ENCODE results near the gene B4GALNT2.
"Not testable (repeated sequence)": the region's sequence is repeated elsewhere in the genome, so short reads cannot be mapped to it uniquely, and the experiment has no call there.

B4GALNT2 gene

DNA sequence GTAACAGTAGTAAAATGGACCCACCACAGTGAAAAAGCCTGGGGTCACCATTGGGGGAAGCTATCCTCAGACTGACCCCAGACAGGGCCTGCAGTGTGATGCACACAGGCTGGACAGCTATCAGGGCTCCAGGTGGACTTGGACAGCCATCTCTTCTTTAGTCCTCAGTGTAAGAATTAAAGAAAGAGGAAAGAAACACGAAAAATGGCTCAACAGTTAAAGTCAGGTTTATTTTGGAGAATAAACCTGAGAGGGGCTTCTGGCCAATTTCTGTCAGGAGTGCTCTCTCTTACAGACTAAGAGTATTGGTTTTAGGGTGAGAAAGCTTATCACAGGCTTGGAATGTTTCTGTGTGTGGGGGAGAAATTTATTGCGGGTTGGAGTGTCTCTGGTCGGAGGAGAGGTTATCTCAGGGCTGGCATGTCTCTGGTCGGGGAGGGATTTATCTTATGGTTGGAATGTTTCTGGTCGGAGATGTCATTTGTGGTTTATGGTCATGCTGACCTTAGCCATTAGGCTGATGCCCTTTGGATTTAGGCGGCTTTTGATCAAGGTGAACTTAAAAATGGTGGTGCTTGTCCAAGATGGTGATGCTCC is 10.8 kb upstream of the B4GALNT2 start:
- DNase-seq, result no peak

DNA sequence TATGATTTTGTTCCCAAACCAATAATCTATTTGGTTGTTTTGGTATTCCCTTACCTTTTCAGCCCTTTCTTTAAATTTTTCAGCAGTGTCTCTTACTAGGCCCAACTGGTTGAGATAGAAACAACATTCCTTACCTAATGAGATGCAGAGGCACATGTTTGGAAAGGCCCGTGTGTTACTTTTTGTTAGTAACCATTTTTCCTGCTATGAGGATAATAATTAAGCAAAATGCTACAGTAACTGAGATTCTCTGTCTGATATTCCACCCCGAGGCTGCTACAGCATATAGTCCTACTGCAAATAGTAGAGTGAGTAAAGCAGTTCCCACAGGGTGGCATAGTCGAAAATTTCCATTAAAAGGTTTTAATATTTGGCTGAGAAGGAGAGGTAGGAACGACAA is 10.0 kb upstream of the B4GALNT2 start:
- no peak for DNase-seq

DNA sequence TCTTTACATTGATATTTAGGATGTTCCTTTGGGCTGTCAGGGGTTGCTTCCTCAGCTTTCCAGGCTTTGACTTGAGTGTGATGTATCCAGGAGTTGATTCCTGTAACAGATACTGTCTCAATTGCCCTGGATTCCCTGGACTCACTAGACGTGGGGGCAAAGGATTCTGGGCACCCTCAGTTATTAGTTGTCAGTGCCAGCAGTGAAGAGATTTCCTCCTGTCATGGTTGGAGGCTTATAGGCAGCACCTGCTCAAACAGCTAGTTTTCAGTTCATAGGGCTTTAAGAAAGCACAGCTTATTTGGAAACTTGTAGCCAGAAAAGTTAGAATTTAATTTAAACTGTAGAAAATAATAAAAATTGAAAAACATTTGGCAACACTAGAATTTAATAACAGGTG is 9.5 kb upstream of the B4GALNT2 start:
- no peak for DNase-seq

DNA sequence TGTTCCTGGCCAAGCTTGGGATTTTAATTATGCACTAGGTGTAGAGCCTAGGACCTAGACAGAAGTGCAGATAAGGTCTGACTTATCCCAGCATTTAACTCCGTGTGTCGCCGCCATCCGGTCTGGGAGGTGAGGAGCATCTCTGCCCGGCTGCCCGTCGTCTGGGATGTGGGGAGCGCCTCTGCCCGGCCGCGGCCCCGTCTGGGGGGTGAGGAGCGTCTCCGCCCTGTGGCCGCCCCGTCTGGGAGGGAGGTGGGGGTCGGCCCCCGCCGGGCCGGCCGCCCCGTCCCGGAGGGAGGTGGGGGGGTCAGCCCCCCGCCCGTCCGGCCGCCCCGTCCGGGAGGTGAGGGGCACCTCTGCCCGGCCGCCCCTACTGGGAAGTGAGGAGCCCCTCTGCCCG is 7.1 kb upstream of the B4GALNT2 start:
- DNase-seq, result no peak

DNA sequence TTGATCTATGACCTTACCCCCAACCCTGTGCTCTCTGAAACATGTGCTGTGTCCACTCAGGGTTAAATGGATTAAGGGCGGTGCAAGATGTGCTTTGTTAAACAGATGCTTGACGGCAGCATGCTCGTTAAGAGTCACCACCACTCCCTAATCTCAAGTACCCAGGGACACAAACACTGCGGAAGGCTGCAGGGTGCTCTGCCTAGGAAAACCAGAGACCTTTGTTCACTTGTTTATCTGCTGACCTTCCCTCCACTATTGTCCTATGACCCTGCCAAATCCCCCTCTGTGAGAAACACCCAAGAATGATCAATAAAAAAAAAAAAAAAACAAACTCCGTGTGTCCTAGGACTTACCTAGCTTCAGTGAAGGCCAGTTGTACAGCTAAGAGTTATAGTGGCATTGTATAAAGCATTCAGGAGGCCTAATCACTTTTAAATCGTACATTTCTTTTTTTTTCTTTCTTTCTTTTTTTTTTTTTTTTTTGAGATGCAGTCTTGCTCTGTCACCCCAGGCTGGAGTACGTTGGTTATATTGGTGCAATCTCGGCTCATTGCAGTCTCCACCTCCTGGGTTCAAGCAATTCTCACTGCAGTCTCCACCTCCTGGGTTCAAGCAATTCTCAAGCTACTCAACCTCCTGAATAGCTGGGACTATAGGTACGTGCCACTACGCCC is 6.2 kb upstream of the B4GALNT2 start:
- DNase-seq, result not testable (repeated sequence)

DNA sequence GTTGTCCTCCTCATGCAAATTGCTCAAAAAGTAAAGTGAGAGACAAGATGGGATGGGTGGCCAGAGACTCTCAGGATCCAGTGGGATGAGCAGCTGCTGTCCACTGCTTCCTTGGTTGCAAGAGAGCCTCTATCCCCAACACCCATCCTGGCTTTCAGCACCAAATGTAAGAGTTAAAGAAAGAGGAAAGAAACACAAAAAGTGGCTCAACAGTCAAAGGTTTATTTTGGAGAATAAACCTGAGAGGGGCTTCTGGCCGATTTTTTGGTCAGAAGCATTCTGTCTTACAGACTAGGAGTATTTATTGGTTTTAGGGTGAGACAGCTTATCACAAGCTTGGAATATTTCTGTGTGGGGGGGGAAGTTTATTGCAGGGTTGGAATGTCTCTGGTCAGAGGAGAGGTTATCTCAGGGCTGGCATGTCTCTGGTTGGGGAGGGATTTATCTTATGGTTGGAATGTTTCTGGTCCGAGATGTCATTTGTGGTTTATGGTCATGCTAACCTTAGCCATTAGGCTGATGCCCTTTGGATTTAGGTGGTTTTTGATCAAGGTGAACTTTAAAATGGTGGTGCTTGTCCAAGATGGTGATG is 3.1 kb upstream of the B4GALNT2 start:
- DNase-seq, result not testable (repeated sequence)

DNA sequence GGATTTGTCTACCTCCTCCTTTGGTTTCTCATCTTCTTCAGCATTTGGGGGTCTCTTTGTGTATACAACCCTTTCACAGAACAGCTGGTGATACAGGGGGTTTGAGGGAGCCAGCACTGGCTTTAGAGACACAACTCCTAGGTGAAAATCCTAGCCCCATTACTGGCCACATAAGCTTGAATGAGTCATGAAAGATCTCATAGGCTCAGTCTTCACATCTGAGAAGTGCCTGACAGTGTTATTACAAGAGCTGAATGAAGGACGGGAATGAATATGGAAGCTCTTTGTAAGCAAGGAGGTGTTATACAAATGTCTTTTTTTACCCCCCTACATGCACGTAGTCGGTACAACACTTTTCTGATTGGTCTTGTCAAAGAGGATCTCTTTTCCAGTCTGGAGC is 1.7 kb upstream of the B4GALNT2 start:
- no peak for DNase-seq

DNA sequence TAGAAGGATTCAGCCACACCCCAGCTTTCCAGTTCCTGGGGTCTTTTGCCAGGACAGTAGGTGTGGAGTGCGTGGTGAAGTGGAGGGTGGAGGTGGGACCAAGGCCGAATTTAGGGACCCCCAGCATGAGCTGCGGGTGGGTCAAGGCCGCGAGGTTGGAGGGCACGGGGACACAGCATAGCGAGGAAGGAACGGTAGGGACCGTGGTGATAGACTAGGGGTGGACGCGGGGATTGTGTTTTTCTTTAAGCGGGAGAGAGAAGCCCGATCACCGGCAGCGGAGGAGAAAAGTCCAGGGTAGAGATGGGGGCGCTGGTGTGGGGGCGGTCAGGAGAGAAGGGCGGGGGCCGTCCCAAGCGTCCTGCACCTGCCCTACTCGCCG is 261 bp upstream of the B4GALNT2 start:
- DNase-seq, result no peak

DNA sequence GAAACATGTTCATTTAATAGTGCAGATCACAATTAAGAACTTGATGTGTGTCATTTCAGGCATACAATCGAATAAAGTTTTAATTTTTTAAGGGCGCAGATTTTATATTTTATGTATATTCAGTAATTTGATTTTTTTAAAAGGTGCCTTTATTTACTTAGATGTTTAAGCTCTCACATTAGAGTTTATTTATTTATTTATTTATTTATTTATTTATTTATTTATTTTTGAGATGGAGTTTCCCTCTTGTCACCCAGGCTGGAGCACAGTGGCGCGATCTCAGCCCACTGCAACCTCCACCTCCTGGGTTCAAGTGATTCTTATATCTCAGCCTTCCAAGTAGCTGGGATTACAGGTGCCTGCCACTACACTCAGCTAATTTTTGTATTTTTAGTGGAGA is 3.8 kb downstream of the B4GALNT2 start:
- DNase-seq, result no peak

DNA sequence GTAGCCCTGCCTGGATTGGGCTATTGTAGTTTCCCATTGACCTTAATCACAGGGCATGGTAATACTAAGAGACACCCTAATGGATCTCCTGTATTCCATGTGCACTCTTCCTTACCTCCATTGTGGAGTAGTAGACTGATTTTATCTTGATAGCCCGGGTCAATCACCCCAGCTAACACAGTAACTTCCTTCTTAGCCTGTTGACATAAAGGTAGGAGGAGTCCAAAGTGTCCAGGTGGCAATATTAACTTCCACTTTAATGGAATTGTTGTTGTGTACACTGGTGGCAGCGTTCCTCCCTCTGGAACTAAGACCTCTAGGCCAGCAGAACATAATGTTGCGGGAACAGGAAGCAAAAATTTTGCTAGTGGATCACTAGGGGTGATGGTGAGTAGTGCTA is 13.1 kb downstream of the B4GALNT2 start:
- DNase-seq, result not testable (repeated sequence)

DNA sequence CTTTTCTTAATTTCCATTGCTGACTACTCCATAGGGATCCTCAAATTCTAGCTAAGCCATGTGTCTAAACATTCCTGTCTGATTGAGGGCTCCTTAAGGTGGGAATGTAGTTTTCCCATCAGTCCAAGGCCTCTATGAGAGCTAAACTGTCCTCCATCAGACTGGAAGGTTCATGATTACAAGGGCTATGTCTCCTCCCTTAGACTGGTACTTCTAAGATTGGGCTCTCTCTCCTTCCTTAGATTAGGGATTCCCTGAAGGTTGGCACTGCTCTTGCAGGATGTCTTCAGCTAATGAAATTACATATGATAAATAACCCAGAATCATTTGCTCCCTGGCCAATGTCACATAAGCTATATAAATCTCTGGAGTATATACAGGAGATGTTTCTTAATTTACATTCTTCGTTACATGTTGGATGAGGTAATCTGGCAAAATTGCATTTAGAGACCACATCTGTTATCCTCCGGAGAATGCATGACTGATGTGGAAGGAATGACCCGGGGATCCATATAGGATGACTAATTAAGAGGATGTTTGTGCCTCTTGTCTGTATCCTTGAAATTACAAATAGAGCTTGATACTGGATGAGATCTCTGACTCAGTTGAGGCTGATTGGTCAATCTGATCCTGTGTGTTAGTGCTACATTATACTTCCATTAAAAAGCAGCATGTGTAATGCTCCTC is 14.2 kb downstream of the B4GALNT2 start:
- no peak for DNase-seq

DNA sequence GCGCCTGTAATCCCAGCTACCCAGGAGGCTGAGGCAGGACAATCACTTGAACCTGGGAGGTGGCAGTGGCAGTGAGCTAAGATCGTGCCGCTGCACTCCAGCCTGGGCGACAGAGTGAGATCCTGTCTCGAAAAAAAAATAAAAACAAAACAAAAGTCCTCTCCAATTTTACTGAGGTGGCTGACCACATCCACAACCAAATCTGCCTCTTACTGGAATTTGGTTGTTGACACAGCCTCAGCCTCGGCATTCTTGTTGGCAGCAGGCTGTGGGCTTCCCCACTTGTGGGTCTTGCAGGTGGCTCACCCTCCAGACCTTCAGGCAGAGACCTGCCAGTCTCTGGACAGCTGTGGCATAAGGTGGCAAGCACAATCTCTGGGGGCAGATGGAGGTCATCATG is 15.6 kb downstream of the B4GALNT2 start:
- DNase-seq, result no peak

DNA sequence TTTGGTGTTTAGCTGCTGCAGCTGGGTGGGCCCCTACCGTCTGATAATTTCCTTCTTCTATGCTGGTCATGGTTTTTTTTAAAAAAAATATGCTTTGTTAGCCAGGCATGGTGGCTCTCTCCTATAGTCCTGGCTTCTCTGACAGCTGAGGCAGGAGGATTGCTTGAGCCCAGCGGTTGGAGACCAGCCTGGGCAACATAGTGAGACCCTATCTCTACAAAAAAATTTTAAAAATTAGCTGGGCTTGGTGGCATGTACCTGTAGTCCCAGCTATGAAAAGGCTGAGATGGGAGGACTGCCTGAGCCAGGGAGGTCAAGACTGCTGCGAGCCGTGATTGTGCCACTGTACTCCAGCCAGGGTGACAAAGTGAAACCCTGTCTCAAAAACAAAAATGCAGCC is 19.4 kb downstream of the B4GALNT2 start:
- DNase-seq, result no peak

DNA sequence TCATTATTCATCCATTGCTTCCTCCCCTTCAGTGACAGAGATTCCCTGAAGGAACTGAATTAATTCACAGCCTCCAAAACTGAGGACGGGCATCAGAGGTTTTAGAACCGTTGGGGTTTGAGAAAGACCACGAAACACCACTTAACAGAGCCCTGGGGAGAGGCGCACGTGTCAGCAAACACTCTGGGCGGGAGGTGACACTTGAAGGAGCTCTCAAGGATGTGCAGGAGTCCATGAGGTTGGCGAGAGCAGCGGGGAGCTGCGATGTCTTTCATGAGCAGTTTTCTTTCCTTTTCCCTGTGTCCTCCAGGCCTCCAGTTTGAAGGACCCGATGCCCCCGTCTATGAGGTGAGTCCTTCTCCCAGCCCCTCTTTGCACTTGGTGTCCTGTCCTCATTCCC is 23.7 kb downstream of the B4GALNT2 start:
- DNase-seq, result no peak

DNA sequence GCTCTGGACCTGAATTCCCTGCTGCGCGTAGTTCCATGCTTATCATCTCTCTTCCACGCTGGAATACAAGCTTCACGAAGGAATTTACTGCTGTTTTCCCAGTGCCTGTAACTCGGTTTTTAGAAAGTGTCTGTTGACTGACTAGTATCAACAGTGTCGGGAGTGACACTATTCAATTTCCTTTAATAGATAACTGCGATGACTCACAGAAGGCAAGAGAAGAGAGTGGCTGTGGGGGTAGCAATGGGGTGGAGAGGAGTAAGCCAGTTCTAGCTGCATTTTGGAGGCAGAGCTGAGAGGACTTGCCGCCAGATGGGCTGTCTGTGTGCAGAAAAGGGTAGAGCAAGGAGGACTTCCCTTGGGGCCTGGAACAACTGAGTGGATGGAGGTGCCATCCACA is 25.2 kb downstream of the B4GALNT2 start:
- DNase-seq, result no peak

DNA sequence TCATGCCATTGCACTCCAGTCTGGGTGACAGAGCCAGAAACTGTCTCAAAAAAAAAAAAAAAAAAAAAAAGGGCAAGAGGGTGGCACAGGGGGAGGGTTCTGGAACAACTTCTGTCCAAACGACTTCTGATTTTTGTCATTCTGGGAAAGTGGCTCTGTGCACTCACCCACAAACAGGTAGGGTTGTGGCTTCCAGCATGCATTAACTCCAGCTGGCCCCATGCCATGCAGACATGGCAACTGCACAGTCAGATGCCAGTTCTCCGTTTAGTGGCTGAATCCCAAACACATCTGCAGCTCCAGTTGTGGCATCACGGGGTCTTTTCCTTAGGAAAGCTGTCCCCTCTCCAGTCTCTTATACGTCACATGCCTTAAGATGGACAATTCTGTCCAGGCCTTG is 30.3 kb downstream of the B4GALNT2 start:
- no peak for DNase-seq

DNA sequence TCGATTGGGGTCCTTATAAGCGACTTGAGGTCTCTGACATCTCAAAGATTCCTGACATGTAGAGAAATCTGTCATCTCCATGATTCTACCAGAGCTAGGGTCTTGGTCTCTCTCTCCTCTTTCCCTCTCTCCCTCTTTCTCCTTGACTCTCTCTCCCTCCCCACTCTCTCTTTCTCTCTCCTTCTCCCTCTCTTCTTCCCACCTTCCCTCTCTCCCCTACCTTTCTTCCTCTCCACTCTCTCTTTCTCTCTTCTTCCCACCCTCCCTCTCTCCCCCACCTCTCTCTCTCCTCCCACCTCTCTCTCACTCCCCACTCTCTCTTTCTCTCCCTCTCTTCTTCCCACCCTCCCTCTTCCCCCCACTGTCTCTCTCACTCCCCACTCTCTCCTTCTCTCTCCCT is 32.6 kb downstream of the B4GALNT2 start:
- no peak for DNase-seq

DNA sequence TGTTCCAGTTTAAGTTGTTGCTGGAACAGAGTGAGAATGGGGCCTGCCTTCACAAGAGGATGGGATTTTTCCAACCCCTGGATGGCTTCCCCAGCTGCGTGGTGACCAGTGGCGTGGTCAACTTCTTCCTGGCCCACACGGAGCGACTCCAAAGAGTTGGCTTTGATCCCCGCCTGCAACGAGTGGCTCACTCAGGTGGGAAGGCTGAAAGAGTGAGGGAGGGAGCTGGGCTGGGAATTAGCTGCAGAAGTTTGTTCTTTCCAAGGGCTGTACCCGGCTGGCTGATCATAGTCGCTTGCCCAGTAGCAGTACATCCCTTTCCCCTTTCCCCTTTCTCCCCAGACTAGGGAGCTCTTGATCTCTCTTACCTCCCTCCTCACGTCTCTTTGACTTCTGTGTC is 36.1 kb downstream of the B4GALNT2 start:
- DNase-seq, result no peak

DNA sequence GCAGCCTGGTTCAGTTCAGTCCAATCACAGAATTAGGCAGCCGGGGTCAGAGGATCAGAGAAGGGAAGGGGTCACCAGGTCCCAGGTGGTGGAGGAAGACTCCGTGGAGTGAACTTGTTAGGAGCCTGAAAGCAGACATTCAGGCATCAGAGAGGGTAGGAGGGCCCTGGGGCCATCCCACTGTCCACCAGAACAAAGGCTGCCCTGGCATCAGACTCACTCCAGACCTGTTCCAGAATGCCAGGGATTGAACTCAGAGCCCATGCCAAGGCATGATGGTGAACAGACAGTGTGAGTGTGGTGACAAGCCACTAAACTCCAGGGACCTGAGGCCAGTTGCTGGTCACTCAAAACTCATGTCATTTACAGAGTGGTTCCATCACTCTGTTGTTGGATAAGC is 37.6 kb downstream of the B4GALNT2 start:
- DNase-seq, result no peak

DNA sequence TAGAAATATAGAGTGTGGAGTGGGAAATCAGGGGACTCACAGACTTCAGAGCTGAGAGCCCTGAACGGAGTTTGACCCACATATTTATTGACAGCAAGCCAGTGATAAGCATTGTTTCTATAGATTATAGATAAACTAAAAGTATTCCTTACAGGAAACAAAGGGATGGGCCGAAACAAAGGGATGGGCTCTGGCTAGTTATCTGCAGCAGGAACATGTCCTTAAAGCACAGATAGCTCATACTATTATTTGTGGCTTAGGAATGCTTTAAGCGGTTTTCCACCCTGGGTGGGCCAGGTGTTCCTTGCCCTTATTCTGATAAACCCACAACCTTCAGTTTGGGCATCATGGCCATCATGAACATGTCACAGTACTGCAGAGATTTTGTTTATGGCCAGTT is 38.1 kb downstream of the B4GALNT2 start:
- DNase-seq, result not testable (repeated sequence)

DNA sequence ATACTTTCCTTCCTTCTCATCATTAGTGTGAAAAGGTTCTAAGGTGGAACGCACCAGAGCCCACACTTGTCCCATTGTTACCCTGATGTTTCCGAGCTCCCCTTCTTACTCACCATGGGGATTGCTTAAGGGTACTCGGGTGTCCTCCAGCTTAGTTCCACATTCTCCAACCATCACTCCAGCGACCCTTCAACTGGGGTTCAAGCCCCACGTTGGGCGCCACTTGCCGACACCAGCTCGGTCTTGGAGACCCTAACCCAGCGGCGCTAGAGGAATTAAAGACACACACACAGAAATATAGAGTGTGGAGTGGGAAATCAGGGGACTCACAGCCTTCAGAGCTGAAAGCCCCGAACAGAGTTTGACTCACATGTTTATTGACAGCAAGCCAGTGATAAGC is 43.4 kb downstream of the B4GALNT2 start:
- DNase-seq, result not testable (repeated sequence)

DNA sequence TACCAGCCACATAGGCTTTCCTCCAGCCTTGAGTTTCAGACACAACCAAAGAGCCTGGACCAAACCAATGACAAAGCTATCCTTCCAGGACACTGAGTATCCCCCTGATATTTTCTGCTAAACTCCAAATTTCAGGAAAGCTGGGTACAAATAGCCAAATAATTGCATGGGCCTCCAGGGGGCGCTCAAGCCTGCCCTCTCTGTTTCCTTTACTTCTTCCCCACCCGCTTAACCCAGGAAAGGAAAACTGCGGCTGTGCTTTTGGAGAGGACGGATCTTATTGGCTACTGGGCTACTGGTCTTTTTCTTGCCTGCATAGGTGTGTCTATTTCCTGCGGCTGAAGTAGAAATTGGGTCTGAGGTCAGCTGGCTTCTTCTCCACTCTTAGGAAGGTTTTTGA is 47.7 kb downstream of the B4GALNT2 start:
- DNase-seq, result peak; percentile 61 to 64

DNA sequence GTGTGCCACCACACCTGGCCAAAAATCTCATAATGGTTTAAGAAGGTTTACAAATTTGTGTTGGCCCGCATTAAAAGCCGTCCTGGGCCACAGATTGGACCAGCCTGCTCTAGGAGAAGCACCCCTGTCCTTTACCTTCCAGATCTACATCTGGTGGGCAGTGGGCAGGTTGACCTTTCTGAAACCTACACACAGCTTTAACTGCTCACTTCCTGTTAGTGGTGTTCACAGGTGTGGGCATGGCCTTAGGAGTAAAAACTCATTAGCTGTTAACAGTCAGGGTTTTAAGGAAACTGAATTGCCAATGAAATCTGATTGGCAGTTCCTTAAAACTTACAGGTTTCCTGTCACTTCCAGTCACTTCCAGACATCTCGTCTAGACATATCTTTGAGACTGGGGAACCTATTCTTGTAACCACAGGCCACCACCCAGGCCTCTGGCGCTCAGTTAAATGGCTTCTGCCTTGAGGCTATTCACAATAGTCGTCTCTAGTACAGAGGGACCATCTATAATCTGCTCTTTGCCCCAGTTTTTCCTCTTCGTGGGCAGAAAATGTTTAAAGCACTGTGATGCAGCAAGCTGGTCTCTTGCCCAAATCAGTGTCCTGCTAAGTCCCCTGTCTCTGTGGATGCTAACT is 48.5 kb downstream of the B4GALNT2 start:
- DNase-seq, result no peak

DNA sequence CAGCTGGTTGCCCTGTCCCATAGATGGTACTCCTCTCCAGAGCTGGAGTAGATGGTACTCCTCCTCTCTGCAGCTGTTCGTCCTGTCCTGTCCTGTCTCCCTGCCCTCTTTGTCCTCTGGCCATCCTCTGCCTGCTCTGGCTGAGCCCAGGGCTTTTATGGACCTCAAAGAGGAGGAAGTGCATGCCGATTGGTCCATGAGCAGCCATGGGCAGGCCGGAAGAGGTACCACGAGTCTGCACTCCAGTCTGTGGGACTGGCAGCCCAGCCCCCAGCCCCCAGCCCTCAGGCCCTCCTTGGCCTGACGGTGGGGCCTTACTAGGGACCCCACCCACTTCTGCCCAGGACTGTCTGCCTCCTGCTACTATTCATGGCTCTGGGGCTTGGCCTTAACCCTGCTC is 50.8 kb downstream of the B4GALNT2 start:
- DNase-seq, result no peak
